WERI-Rb-1 (cell line): ENCODE data around the gene SIX2.

ENCODE experiments used
- DNase-seq: peaks from one replicate; pipeline ENCODE4 v3.0.0-alpha.2; 2020
- H3K27ac ChIP-seq: fragments of 250-450 bp; sonication (Bioruptor Pico); 2 replicates; pipeline ENCODE4 v1.5.1; 2020; ENCODE audit warnings: mild to moderate bottlenecking, moderate library complexity
- H3K27me3 ChIP-seq: fragments of 250-450 bp; sonication (Bioruptor Pico); 2 replicates; pipeline ENCODE4 v1.5.1; 2021; ENCODE audit warnings: mild to moderate bottlenecking, low read depth, moderate library complexity; ENCODE audit not compliant: insufficient read depth, severe bottlenecking
- H3K36me3 ChIP-seq: fragments of 250-450 bp; sonication (Bioruptor Pico); 2 replicates; pipeline ENCODE4 v1.5.1; 2020; ENCODE audit warnings: mild to moderate bottlenecking, moderate library complexity
- H3K4me3 ChIP-seq: 2 replicates; pipeline ENCODE4 v1.5.1; 2011; ENCODE audit warnings: low read depth, mild to moderate bottlenecking, control low read depth, low read length
- H3K9me3 ChIP-seq: fragments of 250-450 bp; sonication (Bioruptor Pico); 2 replicates; pipeline ENCODE4 v1.5.1; 2021; ENCODE audit warnings: mild to moderate bottlenecking, moderate library complexity; ENCODE audit not compliant: severe bottlenecking
- TF ChIP-seq, protein P1 (sequence below): IDR thresholded peaks from 2 replicates; pipeline ENCODE4 v1.5.1; 2011; ENCODE audit warnings: low read depth, mild to moderate bottlenecking, control low read depth, inconsistent platforms, low read length

The SIX2 gene

GRCh38 chr2:45011621-45012602, 2.7 kb upstream of the SIX2 start:
- no peak overlapping the region for H3K27ac ChIP-seq
- no peak for DNase-seq
- TF ChIP-seq, protein P1, sequence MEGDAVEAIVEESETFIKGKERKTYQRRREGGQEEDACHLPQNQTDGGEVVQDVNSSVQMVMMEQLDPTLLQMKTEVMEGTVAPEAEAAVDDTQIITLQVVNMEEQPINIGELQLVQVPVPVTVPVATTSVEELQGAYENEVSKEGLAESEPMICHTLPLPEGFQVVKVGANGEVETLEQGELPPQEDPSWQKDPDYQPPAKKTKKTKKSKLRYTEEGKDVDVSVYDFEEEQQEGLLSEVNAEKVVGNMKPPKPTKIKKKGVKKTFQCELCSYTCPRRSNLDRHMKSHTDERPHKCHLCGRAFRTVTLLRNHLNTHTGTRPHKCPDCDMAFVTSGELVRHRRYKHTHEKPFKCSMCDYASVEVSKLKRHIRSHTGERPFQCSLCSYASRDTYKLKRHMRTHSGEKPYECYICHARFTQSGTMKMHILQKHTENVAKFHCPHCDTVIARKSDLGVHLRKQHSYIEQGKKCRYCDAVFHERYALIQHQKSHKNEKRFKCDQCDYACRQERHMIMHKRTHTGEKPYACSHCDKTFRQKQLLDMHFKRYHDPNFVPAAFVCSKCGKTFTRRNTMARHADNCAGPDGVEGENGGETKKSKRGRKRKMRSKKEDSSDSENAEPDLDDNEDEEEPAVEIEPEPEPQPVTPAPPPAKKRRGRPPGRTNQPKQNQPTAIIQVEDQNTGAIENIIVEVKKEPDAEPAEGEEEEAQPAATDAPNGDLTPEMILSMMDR = no peak
- no peaks in the 10 kb centered on the region for H3K36me3 ChIP-seq
- peaks cover 61% of the 10 kb centered on the region for H3K27me3 ChIP-seq
- peaks cover 5% of the 10 kb centered on the region for H3K9me3 ChIP-seq
- H3K4me3 ChIP-seq = no peak overlapping the region

GRCh38 chr2:45011121-45011520, 1.9 kb upstream of the SIX2 start:
- TF ChIP-seq, protein P1 = no peak
- DNase-seq = no peak
- Histone ChIP-seq H3K9me3 (peaks cover 5% of the 10 kb centered on the region), H3K36me3 (no peaks in the 10 kb centered on the region), H3K27ac (no peak overlapping the region), H3K4me3 (no peak overlapping the region), H3K27me3 (peaks cover 61% of the 10 kb centered on the region)

- TF ChIP-seq, protein P1 = no peak
- peak overlapping the region; percentile 44 for H3K4me3 ChIP-seq
- no peaks in the 10 kb centered on the region for H3K36me3 ChIP-seq
- no peak for DNase-seq
- peaks cover 60% of the 10 kb centered on the region for H3K27me3 ChIP-seq
- H3K27ac ChIP-seq = no peak overlapping the region
- H3K9me3 ChIP-seq = peaks cover 5% of the 10 kb centered on the region
Observed at GRCh38 chr2:45010702-45011012, 1.4 kb upstream of the SIX2 start.

DNA sequence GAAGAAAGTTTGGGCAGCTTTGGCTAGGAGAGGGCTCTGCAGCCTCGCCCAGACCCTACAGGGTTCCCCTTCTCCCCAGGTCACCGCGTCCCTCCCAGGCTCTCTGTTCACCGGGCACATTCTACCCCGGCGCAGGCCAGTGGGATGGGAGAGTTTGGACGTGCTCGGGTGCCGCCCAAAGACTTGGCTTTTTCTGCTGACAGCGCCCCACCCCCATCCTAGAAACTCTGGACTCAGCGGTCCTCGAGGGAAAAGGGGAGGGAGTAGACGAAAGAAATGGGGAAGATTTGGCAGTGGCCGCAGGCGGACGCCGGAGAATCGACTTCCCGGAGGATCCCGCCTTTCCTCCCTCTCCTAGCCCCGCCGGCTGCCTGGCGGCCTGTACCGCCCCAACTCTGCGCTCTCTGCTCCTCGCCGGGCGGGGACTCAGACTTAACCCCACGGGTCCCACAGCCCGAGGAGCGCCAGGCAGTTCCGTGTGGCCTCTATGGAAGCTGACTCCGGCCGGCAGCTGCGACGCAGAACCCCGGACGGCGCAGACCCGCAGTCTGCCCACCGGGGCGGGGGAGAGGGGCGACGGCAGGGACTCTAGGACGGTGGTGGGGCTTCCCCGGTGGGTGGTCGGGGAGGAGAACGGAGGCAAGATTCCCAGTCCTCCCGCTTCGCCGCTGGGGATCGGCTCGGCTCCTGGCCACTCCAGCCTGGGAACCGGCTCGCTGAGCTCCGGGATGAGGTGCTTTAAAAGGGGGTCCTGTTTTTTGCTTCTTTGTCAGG, 863 bp upstream of the SIX2 start:
- H3K27ac ChIP-seq = no peak overlapping the region
- H3K36me3 ChIP-seq = no peaks in the 10 kb centered on the region
- DNase-seq = peak; percentile 33
- H3K9me3 ChIP-seq = peaks cover 5% of the 10 kb centered on the region
- peak overlapping the region; percentile 44 for H3K4me3 ChIP-seq
- TF ChIP-seq, protein P1 = no peak
- peaks cover 55% of the 10 kb centered on the region for H3K27me3 ChIP-seq

DNA sequence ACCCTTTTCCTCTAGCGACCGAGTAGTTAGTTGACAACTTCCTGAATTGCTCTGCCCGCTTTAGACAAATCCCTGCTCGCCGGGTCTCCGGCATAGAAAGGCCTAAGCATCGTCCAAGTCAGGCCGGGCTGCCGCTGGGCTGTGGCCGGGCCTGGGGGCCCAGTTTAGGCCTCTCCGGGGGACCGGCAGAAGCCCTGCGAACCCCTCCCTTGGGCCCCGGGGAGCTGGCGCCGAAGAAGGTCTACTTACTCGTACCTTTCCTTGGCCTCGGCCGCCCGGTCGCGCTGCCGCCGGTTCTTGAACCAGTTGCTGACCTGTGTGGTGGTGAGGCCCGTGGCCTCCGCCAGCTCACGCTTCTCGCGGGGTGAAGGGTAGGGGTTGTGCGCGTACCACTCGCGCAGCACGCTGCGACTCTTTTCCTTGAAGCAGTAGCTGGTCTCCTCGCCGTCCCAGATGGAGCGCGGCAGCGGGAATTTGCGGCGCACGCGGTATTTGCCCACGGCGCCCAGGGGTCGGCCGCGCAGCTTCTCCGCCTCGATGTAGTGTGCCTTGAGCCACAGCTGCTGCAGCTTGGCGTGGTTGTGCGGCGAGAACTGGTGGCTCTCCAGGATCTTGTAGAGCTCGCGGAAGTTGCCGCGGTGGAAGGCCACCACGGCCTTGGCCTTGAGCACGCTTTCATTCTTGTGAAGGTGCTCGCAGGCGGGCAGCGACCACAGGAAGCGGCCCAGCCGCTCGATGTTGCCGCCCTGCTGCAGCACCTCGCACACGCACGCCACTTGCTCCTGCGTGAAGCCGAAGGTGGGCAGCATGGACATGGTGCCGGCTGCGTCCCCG, 739 bp downstream of the SIX2 start:
- no peak overlapping the region for H3K27ac ChIP-seq
- peaks cover 41% of the 10 kb centered on the region for H3K27me3 ChIP-seq
- no peaks in the 10 kb centered on the region for H3K36me3 ChIP-seq
- TF ChIP-seq, protein P1 = no peak
- H3K9me3 ChIP-seq = peaks cover 5% of the 10 kb centered on the region
- H3K4me3 ChIP-seq = no peak overlapping the region
- DNase-seq = no peak
